Stimulated activated CD4-positive, alpha-beta T cell treated with anti-CD3 and anti-CD28 coated beads, Interleukin-2, amount 100 ng/mL, for 4 hours (primary cell): ENCODE results near the gene CXCL5.
"Not testable (repeated sequence)": the region's sequence is repeated elsewhere in the genome, so short reads cannot be mapped to it uniquely, and the experiment has no call there.

Source experiments
- DNase-seq: peaks from one replicate; pipeline ENCODE4 v3.0.0-alpha.2; 2020; ENCODE audit warnings: low read depth

The CXCL5 gene

GRCh38 chr4:74015126-74015780 is 16.8 kb upstream of the CXCL5 start:
- DNase-seq, result no peak

- no peak for DNase-seq
These were observed 15.9 kb upstream of the CXCL5 start for GRCh38 chr4:74014332-74014731.

- DNase-seq, result no peak
These were observed 14.8 kb upstream of the CXCL5 start for GRCh38 chr4:74013264-74013663.

GRCh38 chr4:74012130-74012529 is 13.7 kb upstream of the CXCL5 start:
- DNase-seq, result no peak

DNA sequence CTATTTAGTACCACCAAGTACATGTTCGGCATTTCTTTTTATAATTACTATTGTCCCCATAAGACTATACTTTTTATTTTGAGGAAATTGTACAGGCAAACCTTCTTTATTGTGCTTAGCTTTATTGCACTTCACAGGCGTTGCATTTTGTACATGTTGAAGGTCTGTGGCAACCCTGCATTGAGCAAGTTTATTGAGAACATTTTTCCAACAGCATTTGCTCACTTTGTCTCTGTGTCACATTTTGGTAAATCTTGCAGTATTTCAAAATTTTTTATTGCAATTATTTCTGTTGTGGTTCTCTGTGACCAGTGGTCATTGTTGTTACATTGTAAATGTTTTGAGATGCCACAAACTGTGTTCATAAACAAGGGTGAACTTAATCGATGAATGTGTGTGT is 10.8 kb upstream of the CXCL5 start:
- no peak for DNase-seq

DNA sequence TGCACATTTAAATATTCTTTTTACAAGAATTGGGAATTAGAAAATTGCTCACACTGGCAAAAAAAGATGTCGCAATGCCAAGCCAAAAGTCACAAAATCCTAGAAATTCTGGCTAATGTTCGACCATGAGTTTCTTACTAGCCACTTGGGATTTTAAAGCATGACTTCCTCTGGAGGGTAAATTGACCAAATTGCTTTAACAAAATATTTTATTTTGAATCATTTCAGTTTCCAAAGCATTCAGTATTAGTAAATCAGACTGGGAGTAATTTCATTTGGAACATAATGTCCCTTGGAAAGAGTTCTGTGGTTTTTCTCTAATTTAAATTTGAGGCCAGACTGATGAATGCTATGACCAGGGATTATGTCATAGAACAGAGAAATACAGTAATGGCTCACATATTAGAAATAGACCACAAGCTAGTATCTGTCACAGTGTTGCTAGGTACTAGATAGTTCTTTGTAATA is 7.6 kb upstream of the CXCL5 start:
- DNase-seq, result no peak

GRCh38 chr4:74005528-74005927 is 7.1 kb upstream of the CXCL5 start:
- no peak for DNase-seq

- DNase-seq, result no peak
These were observed 6.2 kb upstream of the CXCL5 start for GRCh38 chr4:74004668-74005067.

DNA sequence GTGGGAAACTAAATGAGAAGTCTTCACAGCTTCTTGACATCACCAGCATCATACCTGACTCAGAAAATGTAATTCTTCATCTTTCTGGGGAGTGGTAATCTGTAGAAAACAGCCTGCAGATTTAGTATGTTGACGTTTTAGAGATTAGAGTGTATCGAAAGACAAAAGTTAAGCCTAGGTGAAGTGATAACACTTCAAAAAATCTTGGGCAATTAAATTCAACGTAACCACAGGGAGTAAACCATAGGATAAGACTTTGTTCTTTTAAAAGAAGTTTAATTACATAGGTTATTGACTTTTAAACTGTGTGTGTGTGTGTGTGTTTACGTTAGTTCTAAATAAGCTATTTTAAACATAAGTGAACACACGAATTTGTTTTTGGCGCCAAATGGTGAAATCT is 1.8 kb upstream of the CXCL5 start:
- DNase-seq, result no peak

DNA sequence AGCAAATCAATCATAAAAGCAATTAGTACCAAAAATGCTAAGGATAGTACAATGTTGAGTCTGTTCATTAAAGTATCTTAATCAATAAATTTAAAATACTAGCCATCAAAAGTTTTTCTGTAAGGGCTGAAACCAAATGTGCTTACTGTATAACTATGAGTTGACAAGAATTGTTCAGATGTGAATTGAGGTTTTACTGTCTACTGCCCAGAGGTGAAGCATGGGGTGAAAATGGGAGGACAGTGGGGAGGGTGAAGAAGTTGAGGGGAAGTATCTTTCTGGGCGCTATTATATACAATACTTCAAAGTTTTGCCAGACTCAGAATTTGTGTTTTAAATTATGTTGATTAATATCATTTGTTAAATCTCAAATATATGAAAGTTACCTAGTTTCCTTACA is 6.4 kb downstream of the CXCL5 start:
- DNase-seq, result no peak

GRCh38 chr4:73991742-73992000 is 6.8 kb downstream of the CXCL5 start:
- DNase-seq, result no peak

DNA sequence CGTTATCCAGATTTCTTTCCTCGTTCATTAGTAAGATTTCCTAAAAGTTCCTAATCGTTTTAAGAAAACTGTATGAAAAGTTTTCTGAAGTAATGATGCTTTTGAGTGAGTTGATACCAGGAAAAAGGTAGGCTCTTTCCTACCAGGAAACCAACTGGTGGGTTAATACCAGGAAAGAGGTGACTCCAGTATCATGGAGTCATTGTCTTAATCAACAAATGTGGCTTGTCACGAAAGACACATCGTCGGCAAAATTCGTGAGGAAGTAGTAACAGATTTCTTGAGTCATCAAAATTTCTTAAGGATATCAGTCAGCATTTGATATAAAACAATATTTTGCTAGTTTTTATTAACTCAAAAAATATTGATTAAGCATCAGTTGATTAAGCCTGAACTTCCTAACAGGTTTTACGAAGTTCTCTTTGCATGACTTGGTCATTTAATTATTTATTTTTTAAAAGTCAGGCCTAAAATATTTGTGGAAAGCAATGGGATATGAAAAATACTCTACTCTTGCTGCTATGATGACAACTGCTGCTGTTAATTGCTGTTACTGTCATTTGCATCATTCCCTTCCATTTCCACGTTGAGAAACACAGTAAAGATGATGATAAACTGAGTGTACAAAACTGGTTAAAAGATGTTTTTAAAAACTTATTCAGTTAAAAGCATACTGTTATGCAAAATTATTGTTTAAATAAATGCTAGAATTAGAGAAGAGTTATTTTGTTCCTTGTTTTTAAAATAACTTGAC is 7.3 kb downstream of the CXCL5 start:
- DNase-seq, result no peak

- DNase-seq, result no peak
These were observed 8.5 kb downstream of the CXCL5 start for GRCh38 chr4:73989928-73990327.

GRCh38 chr4:73989031-73989430 is 9.4 kb downstream of the CXCL5 start:
- no peak for DNase-seq

DNA sequence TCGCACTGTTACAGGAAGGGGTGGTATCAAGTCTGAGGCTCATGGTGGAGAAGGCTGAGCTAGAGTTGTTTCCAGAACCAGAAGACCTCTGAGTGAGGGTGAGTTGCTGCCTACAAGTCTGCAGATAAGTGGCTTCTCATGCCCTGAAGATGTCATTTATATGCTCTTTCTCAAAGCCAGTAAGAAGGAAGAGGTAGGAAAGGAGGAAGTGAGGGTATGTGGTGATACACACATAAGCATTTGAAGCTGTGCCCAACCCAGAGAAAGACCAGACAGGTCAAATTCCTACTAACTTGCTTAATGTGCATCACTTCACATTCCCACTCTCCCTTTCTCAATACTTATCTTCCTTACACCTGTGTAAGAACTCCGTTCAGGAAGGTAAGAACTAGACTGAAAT is 10.4 kb downstream of the CXCL5 start, which contains the start of gene PPBP:
Gene PPBP (minus strand): TSS at position 130 of the 400 bp plus-strand sequence. CDS start 87 bp downstream, at position 43.
- no peak for DNase-seq

- no peak for DNase-seq
These were observed 13.0 kb downstream of the CXCL5 start for GRCh38 chr4:73985528-73985852.

DNA sequence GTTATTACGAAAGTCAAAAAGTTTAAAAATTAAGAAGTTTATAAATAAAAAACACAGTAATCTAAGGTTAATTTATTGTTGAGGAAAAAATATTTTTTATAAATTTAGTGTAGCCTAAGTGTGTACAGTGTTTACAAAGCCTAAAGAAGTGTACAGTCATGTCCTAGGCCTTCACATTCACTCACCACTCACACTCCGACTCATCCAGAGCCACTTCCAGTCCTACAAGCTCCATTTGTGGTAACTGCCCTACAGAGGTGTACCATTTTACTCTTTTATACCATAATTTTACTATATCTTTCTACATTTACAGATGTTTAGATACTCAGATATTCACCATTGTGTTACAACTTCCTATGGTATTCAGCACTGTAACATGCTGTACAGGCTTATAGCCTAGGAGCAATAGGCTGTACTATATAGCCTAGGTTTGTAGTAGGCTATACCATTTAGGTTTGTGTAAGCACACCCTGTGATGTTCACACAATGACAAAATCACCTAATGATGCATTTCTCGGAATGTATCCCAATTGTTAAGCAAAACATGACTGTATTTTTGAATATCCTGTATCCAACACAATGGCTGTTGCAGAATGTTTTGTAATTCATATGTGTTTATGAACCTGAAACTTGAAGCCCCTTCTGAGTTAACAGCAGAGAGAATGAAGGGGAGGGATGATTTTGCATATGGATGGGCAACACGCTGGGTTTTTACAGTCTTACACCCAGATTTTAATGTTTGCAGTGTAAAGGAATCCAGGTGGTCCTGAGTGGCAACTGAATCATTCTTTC is 13.5 kb downstream of the CXCL5 start:
- DNase-seq, result no peak

DNA sequence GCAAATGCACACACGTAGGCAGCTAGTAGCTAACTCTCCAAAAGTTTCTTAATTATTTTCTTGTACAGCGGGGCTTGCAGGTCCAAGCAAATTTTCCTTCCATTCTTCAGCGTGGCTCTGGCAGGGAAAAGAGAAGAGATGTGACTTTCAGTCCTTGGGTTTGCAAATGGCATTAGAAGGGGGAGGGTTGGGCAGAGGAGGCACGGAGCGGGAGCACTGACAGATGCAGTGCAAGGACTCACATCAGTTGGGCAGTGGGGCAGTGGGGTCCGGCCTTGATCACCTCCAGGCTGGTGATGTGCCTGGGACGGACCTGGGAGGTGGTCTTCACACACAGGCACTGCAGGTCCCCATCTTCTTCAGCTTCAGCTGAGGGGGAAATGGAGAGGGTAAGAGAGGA is 17.3 kb downstream of the CXCL5 start:
- DNase-seq, result not testable (repeated sequence)

GRCh38 chr4:73979407-73979957 is 19.0 kb downstream of the CXCL5 start:
- DNase-seq, result no peak

DNA sequence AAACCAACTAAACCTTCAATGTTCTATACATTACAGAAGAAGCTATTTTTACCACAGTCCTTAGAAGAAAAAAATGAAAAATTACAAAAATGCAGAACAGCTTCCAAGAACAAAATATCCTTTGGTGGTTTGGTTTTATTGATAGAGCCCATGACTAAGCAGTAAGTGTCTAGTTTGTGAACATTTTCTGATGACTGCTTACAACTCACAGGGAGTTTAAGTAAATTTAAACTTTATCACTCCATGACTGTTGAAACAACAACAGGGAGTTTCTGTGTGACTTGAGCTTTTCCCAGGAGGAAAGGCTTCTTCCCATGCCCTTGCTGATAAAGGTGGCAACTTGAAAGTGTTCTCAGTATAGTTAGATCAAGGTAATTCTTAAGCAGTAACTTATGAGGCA is 19.6 kb downstream of the CXCL5 start:
- no peak for DNase-seq

- no peak for DNase-seq
These were observed 21.8 kb downstream of the CXCL5 start for GRCh38 chr4:73976716-73977115.

- no peak for DNase-seq
These were observed 22.3 kb downstream of the CXCL5 start for GRCh38 chr4:73976217-73976616.

DNA sequence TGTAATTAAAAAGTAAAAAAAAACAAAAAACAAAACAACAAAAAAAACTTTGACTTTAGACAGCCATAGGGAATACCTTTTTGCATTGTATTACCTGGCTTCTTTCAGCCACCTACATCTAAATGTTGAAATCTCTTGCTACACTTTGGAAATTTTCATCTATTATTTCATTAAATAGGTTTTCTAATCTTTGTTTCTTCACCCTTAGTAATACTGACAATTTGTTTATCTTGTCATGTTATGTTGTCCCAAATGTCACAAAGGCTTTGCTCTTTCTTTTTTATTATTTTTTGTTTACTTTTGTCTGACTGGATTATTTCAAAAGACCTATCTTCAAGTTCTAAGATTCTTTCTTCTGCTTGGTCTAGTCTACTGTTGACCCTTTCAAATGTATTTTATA is 24.1 kb downstream of the CXCL5 start:
- no peak for DNase-seq
